Measurements from ENCODE around the gene TEAD2.
"Not testable (repeated sequence)": the region's sequence is repeated elsewhere in the genome, so short reads cannot be mapped to it uniquely, and the experiment has no call there.

The TEAD2 gene

DNA sequence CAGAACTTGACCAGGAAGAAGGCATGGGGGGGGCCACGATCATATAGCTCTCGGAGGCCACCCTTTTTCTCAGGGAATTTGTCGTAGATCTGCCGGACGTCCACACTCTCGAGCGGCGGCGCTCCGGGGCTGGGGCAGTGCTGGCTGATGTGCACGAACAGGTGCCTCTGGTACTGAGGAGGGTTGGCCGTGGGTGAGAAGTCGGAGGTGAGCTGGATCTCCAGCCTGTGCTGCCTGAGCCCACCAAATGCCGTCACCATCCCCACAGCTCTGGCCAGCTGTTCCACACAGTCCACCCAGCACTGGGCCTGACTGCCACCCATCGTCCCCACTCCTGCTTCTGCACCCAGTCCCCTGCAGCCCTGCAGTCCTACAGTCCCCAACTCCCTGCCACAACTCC lies 15.0 kb downstream of the TEAD2 start:
- DNase-seq (ENCODE audit: low spot score) = no peak

GRCh38 chr19:49344505-49345423 lies 17.5 kb downstream of the TEAD2 start:
- no peak for DNase-seq (ENCODE audit: low spot score)

DNA sequence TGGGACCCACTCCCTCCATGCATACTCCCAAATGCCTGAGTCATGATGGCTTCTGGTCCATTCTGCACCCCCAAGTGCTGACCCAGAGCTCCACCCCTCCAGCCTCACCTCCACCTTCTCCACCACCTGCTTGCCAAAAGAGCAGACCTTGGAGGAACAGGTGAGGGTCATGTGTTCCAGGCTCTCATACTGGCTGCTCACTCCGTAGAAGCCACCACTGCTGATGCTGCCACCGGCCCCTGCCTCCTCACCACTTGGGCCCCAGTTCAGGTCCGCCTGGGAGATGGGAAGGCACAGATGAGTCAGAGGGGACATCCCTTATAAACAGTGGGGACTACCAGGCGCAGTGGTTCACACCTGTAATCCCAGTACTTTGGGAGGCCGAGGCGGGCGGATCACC lies 19.1 kb downstream of the TEAD2 start:
- no peak for DNase-seq (ENCODE audit: low spot score)

DNA sequence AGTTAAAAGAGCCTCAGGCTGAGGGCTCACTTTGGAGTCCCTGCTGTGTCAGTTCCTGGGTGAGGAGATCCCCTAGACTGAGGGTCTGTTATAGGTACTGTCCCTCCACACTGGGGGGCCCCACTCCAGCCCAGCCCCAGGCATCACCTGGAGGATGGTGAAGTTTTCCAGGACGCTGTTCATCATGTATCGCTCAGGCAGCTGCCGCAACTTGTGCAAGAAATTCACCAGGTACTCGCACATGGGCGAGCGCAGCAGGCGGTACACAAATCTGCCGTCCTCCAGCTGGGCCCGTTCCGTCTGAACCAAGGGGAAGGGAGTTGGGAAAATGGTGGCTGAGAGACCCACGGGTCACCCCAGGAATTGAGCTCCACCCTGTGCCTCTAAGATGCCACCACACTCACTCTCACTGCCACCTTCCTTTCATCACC lies 19.9 kb downstream of the TEAD2 start:
- no peak for DNase-seq (ENCODE audit: low spot score)

- no peak for DNase-seq (ENCODE audit: low spot score)
Observed at GRCh38 chr19:49340865-49341718, 21.1 kb downstream of the TEAD2 start.

DNA sequence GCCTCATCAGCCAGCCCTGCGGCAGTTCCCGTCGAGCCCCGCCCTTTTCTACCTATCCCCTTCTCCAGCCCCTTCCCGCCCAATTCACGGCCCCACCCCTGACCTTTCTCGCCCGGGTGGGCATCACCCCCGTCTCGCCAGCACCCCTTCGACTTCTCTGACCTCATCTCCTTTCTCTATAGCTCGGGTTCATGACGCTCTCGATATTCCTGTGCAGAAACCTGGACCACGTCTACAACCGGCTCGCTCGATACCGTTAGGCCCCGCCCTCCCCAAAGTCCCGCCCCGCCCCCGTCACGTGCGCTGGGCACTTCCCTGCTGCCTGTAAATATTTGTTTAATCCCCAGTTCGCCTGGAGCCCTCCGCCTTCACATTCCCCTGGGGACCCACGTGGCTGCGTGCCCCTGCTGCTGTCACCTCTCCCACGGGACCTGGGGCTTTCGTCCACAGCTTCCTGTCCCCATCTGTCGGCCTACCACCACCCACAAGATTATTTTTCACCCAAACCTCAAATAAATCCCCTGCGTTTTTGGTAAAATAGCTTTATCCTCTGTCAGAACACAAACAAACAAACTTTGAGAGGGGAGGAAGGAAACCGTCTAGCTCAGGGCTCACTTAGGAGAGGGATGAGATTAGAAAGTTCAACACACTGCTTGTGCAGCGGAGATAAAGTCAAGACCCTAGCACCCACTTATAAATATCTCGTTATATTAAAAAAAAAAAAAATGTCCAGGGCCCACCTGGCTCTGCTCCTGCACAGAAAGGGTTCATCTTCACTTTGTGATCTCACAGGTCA lies 21.9 kb downstream of the TEAD2 start:
- DNase-seq (ENCODE audit: low spot score) = peak; percentile 98

DNA sequence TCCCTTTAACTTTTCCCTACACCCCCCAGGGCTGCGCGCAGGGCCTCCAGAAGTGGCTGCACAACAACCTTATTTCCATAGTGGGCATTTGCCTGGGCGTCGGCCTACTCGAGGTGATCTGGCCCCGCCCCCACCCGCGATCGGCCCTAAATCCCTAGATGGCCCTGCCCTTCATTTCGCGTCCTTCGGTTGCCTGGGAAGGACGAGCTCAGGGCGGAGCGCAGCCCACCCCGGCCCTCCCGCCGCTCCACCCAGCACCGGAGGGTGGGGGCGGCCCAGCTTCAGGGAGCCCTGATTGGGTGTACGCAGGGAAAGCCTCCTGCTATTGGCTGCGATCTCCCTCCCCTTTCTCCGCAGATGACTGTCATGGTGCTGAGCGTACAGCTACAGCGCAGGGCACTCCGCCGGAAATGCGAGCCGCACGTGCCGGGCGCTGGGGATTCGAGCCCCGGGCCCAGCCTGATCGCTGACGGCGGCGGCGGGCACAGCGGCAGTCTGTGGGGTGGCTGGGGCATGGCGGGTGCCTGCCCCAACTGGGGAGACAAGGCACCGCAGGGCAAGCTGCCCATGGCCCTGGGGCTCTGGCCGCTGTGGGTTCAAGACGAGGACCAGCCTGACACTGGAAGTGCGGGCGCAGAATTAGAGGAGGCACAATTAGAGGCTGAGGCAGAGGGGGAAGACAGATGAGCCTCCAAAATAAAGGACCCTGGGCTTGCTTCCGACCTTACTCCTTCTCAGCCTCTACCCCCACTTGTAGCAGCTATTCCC lies 22.7 kb downstream of the TEAD2 start:
- peak; percentile 47 for DNase-seq (ENCODE audit: low spot score)

GRCh38 chr19:49338691-49339300 lies 23.4 kb downstream of the TEAD2 start:
- DNase-seq (ENCODE audit: low spot score) = peak; percentile 49

DNA sequence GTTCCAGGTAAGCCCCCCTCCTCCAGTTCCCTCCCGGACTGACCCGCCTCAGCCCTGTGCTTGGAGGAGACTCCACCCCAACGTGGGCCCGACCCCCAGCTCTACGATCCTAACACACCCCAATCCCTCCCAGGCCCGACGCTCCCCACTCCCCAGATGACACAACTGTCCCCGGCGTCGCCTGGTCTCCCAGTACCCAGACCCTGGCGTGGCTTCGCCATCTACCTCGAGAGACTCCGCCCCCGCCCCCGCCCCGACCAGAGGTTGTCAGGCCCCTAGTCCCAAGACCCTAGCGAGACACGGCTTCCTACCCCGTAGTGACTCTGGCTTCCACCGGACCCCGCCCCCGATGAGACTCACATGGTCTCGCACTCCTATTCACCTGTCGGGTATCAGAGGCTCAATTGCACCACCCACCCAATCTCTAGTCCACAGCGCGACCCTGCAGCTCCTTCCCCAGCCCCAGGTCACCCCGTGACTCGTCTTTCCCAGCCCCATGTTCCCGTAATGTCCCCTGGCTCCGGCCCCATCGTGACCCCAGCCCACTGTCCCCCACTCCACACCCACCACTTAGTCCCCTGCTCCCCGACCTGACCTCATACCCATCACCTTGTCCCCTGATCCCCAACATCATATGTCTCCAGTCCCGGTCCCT lies 24.1 kb downstream of the TEAD2 start:
- DNase-seq (ENCODE audit: low spot score) = no peak

DNA sequence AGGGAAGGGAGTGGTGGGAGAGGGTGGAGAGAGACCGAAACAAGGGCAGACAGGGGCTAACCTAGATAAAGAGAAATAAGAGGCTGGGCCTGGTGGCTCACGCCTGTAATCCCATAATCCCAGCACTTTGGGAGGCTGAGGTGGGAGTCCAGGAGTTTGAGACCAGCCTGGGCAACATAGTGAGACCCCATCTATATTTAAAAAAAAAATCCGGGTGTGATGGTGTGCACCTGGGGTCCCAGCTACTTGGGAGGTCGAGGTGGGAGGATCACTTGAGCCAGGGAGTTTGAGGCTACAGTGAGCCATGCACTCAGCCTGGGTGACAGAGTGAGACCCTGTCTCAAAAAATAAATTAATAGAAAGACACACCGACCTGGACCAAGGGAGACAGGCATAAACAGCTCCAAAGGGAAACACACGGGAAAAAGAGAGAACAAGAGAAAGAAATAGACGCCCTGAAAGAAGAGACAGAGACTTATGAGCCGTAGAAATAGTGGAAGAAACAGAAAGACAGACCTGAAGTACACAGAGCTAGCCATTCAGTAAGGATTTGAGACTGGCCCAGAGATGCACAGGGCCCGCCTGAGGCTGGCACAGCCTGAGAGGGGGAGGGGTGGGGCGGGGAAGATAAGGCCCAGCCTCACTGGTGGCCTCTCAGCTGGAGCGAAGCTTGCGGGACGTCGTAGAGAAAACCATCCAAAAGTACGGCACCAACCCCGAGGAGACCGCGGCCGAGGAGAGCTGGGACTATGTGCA lies 24.8 kb downstream of the TEAD2 start:
- no peak for DNase-seq (ENCODE audit: low spot score)

GRCh38 chr19:49336482-49337266 lies 25.5 kb downstream of the TEAD2 start:
- no peak for DNase-seq (ENCODE audit: low spot score)

GRCh38 chr19:49335784-49336481 lies 26.3 kb downstream of the TEAD2 start:
- no peak for DNase-seq (ENCODE audit: low spot score)

- no peak for DNase-seq (ENCODE audit: low spot score)
Observed at GRCh38 chr19:49335071-49335783, 27.0 kb downstream of the TEAD2 start, which contains the start of gene CD37. TSS of gene CD37 (plus strand) at chr19:49335406. CDS start at chr19:49335541, 135 bp downstream.

DNA sequence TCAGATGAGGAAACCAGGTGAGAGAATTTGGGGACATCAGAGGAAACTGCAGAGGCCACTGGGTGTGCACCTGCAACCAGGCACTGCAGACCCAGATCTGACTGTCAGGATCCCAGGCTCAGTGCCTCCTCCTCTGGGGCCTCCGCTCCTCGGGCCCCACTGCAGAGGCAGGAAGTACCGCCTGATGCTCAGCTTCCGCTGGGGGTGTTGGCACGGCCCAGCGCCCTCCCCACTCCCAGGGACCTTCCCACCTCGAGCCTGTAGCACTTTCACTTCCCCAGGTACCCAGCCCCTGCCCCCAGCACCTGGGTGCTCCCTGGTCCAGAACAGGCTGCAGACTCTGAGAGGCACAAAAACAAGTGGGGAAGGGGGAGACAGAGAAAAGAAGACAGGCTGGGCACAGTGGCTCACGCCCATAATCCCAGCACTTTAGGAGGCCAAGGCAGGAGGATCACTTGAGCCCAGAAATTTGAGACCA lies 28.4 kb downstream of the TEAD2 start:
- no peak for DNase-seq (ENCODE audit: low spot score)

DNA sequence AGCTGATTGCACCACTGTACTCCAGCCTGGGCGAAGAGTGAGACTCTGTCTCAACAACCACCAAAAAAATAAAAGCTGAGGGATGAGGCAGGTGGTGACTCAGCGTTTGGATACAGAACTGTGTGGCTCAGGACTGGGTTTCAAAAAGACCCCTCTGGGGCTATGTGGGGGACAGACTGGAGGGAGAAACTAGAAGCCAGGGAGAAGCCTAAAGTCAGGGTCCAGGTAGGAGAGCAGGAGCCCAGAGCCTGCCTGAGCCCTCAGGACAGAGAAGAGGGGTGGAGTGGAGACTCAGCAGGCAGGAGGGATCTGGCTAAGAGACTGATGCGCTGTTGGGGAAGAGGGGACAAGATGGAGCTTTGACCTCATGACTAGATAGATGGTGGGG lies 28.8 kb downstream of the TEAD2 start:
- no peak for DNase-seq (ENCODE audit: low spot score)

DNA sequence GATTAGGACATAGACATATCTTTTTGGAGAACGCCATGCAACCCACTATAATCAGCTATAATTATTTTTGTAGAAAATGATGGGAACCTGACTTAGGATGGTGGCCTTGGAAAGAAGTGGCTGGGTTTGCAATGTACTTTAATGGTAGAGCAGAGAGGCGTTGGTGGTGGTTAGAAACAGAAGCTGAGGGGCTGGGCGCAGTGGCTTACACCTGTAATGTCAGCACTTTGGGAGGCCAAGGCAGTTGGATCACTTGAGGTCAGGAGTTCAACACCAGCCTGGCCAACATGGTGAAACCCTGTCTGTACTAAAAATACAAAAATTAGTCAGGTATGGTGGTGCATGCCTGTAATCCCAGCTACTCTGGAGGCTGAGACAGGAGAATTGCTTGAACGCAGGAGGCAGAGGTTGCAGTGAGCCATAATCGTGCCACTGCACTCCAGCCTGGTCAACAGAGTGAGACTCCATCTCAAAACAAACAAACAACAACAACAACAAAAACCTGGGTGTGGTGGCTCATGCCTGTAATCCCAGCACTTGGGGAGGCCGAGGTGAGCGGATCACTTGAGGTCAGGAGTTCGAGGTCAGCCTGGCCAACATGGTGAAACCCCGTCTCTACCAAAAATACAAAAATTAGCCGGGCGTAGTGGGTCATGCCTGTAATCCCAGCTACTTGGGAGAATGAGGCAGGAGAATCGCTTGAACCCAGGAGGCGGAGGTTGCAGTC lies 29.4 kb downstream of the TEAD2 start:
- DNase-seq (ENCODE audit: low spot score) = not testable (repeated sequence)

Measured in HuH-7.5 (cell line).